C4-2B (cell line): ENCODE measurements around the gene IFRD1.

Experiments
- CTCF ChIP-seq: fragments of 450-650 bp; conservative IDR thresholded peaks from 2 replicates; pipeline ENCODE4 v1.5.1; 2017; ENCODE audit warnings: mild to moderate bottlenecking
- ZFX ChIP-seq: fragments of 450-650 bp; IDR thresholded peaks from 2 replicates; pipeline ENCODE4 v1.6.1; 2017

GRCh38 chr7:112484671-112485167 lies 34.5 kb downstream of the IFRD1 start:
- no peak for TF ChIP-seq CTCF
- TF ChIP-seq ZFX = no peak
